A549 (cell line): ENCODE results near the gene DLX1.

ENCODE experiments used
- CHD4 ChIP-seq: fragments of 200-600 bp; sonication (generic); IDR thresholded peaks from 2 replicates; pipeline ENCODE4 v1.6.1; 2016; ENCODE audit warnings: antibody characterized with exemption, mild to moderate bottlenecking, borderline replicate concordance
- CTCF ChIP-seq: fragments of >200 bp; sonication (Bioruptor Twin); formaldehyde crosslinking; IDR thresholded peaks from 3 replicates; pipeline ENCODE4 v1.5.1; 2016
- ELK1 ChIP-seq: fragments of 150-350 bp; IDR thresholded peaks from 2 replicates; pipeline ENCODE4 v1.6.1; 2014; ENCODE audit warnings: low read depth, mild to moderate bottlenecking, low read length
- HMGXB4 ChIP-seq: fragments of 250-450 bp; sonication (Bioruptor Pico); IDR thresholded peaks from 2 replicates; pipeline ENCODE4 v1.5.0; 2021; ENCODE audit warnings: mild to moderate bottlenecking, moderate library complexity, borderline replicate concordance
- JUN ChIP-seq, 2 experiments: fragments of >200 bp; sonication (Bioruptor Twin); formaldehyde crosslinking; IDR thresholded peaks; 2 replicates in 1 of 2; 3 replicates in 1 of 2; pipeline ENCODE4 v1.6.1; 2016 to 2017
- MAFK ChIP-seq: fragments of 450-650 bp; IDR thresholded peaks from 2 replicates; pipeline ENCODE4 v1.6.1; 2014; ENCODE audit not compliant: partially characterized antibody
- MAX ChIP-seq: IDR thresholded peaks from 2 replicates; pipeline ENCODE4 v1.6.1; 2012
- RCOR1 ChIP-seq: fragments of 150-350 bp; IDR thresholded peaks from 2 replicates; pipeline ENCODE4 v1.6.1; 2014; ENCODE audit warnings: antibody characterized with exemption, low read length, low read depth
- RFX5 ChIP-seq: fragments of 450-650 bp; IDR thresholded peaks from 2 replicates; pipeline ENCODE4 v1.7.1; 2014; ENCODE audit warnings: antibody characterized with exemption, mild to moderate bottlenecking, moderate library complexity
- SMC3 ChIP-seq: fragments of >200 bp; sonication (Bioruptor Twin); formaldehyde crosslinking; IDR thresholded peaks from 3 replicates; pipeline ENCODE4 v1.6.1; 2018; ENCODE audit warnings: inconsistent platforms
- USF2 ChIP-seq: fragments of 450-650 bp; IDR thresholded peaks from 2 replicates; pipeline ENCODE4 v1.6.1; 2014; ENCODE audit warnings: antibody characterized with exemption

- TF ChIP-seq CTCF (no peak), MAFK (no peak), SMC3 (no peak), ELK1 (no peak), USF2 (no peak), MAX (no peak), HMGXB4 (CRISPR knock-in tag) (no peak), RCOR1 (no peak), JUN (IDR thresholded peaks at IDR 0.05) (no peak), RFX5 (no peak), CHD4 (no peak)
Observed at GRCh38 chr2:172070936-172071335, 14.4 kb upstream of the DLX1 start.
